ENCODE data around the gene ZEB1. TPM values are rescaled to one million over a fixed set of nuclear protein-coding genes. Genes with fewer than 3 reads are reported as not detected.

The ZEB1 gene
- total RNA-seq, 1 donor from 2014 or later = 38.7 TPM

GRCh38 chr10:31368724-31369123, 49.7 kb downstream of the ZEB1 start:
- no peaks in the 10 kb centered on the region for H3K4me1 Mint-ChIP-seq
- H3K4me3 Mint-ChIP-seq = no peak overlapping the region
- DNase-seq (ENCODE audit: low read depth, low spot score) = no peak
- H3K36me3 Mint-ChIP-seq (ENCODE audit: low read depth) = peaks cover 7% of the 10 kb centered on the region
- no peaks in the 10 kb centered on the region for H3K27me3 Mint-ChIP-seq (ENCODE audit: low read depth)
- TF ChIP-seq CTCF (conservative IDR thresholded peaks at IDR 0.05) = no peak
- no peak overlapping the region for H3K27ac Mint-ChIP-seq (ENCODE audit: unreplicated experiment)
- peaks cover 4% of the 10 kb centered on the region for H3K9me3 Mint-ChIP-seq

- Mint-ChIP-seq H3K36me3 (ENCODE audit: low read depth) (peaks cover 3% of the 10 kb centered on the region), H3K9me3 (peaks cover 4% of the 10 kb centered on the region), H3K4me1 (no peaks in the 10 kb centered on the region), H3K27me3 (ENCODE audit: low read depth) (no peaks in the 10 kb centered on the region), H3K27ac (ENCODE audit: unreplicated experiment) (no peak overlapping the region), H3K4me3 (no peak overlapping the region)
- no peak for TF ChIP-seq CTCF (conservative IDR thresholded peaks at IDR 0.05)
- no peak for DNase-seq (ENCODE audit: low read depth, low spot score)
These were observed 53.4 kb downstream of the ZEB1 start for GRCh38 chr10:31372439-31372838.

GRCh38 chr10:31374146-31374696, 55.2 kb downstream of the ZEB1 start:
- Mint-ChIP-seq H3K9me3 (peaks cover 3% of the 10 kb centered on the region), H3K36me3 (ENCODE audit: low read depth) (peaks cover 3% of the 10 kb centered on the region), H3K27ac (ENCODE audit: unreplicated experiment) (no peak overlapping the region)

GRCh38 chr10:31381171-31381570, 62.2 kb downstream of the ZEB1 start:
- no peaks in the 10 kb centered on the region for H3K36me3 Mint-ChIP-seq (ENCODE audit: low read depth)
- no peak for DNase-seq (ENCODE audit: low read depth, low spot score)
- no peak for TF ChIP-seq CTCF (conservative IDR thresholded peaks at IDR 0.05)
- no peaks in the 10 kb centered on the region for H3K27me3 Mint-ChIP-seq (ENCODE audit: low read depth)
- no peak overlapping the region for H3K4me3 Mint-ChIP-seq
- H3K4me1 Mint-ChIP-seq = peaks cover 5% of the 10 kb centered on the region
- no peaks in the 10 kb centered on the region for H3K9me3 Mint-ChIP-seq
- H3K27ac Mint-ChIP-seq (ENCODE audit: unreplicated experiment) = no peak overlapping the region

More at GRCh38 chr10:31374146-31374696, 55.2 kb downstream of the ZEB1 start:
- Mint-ChIP-seq H3K4me3 (no peak overlapping the region), H3K4me1 (no peaks in the 10 kb centered on the region), H3K27me3 (ENCODE audit: low read depth) (no peaks in the 10 kb centered on the region)
- no peak for DNase-seq (ENCODE audit: low read depth, low spot score)
- TF ChIP-seq CTCF (conservative IDR thresholded peaks at IDR 0.05) = no peak

GRCh38 chr10:31381766-31382316, 62.8 kb downstream of the ZEB1 start:
- Mint-ChIP-seq H3K27me3 (ENCODE audit: low read depth) (no peaks in the 10 kb centered on the region), H3K27ac (ENCODE audit: unreplicated experiment) (no peak overlapping the region), H3K36me3 (ENCODE audit: low read depth) (no peaks in the 10 kb centered on the region), H3K4me1 (peaks cover 5% of the 10 kb centered on the region), H3K4me3 (no peak overlapping the region), H3K9me3 (no peaks in the 10 kb centered on the region)
- no peak for TF ChIP-seq CTCF (conservative IDR thresholded peaks at IDR 0.05)
- no peak for DNase-seq (ENCODE audit: low read depth, low spot score)

All from neural crest cell (in vitro differentiated cells).